H9 (cell line): ENCODE data around the gene ARHGAP15. TPM values are rescaled to one million over a fixed set of nuclear protein-coding genes. Genes with fewer than 3 reads are reported as not detected.

Experiments
- DNase-seq: peaks from one replicate; pipeline ENCODE4 v3.0.0-alpha.2; 2017
- H2AFZ ChIP-seq: one replicate; pipeline ENCODE4 v1.6.1; 2013; ENCODE audit warnings: mild to moderate bottlenecking, low read length, control low read depth, moderate library complexity
- H2AK5ac ChIP-seq: 2 replicates; pipeline ENCODE4 v1.6.1; 2013; ENCODE audit warnings: low read length, control low read depth, mixed read lengths; ENCODE audit not compliant: insufficient read length
- H2BK120ac ChIP-seq: one replicate; pipeline ENCODE4 v1.6.1; 2013; ENCODE audit warnings: low read depth, mild to moderate bottlenecking, low read length, control low read depth, inconsistent platforms; ENCODE audit not compliant: poor library complexity, severe bottlenecking
- H2BK12ac ChIP-seq: 2 replicates; pipeline ENCODE4 v1.6.1; 2013; ENCODE audit warnings: low read length, control low read depth, mixed read lengths, low read depth; ENCODE audit not compliant: insufficient read length
- H2BK15ac ChIP-seq: 2 replicates; pipeline ENCODE4 v1.6.1; 2013; ENCODE audit warnings: low read depth, low read length, control low read depth
- H2BK20ac ChIP-seq: one replicate; pipeline ENCODE4 v1.6.1; 2013; ENCODE audit warnings: low read depth, mild to moderate bottlenecking, low read length, control low read depth, inconsistent platforms; ENCODE audit not compliant: poor library complexity, severe bottlenecking
- H2BK5ac ChIP-seq: 2 replicates; pipeline ENCODE4 v1.6.1; 2013; ENCODE audit warnings: low read length, control low read depth, mixed read lengths; ENCODE audit not compliant: insufficient read length
- H3K14ac ChIP-seq: 2 replicates; pipeline ENCODE4 v1.6.1; 2013; ENCODE audit warnings: low read length, control low read depth; ENCODE audit not compliant: insufficient read depth
- H3K18ac ChIP-seq: 2 replicates; pipeline ENCODE4 v1.6.1; 2013; ENCODE audit warnings: low read depth, mild to moderate bottlenecking, mixed read lengths, low read length, control low read depth; ENCODE audit not compliant: insufficient read length
- H3K23ac ChIP-seq: 2 replicates; pipeline ENCODE4 v1.6.1; 2013; ENCODE audit warnings: low read length, control low read depth, mixed read lengths, low read depth; ENCODE audit not compliant: insufficient read length
- H3K23me2 ChIP-seq: 2 replicates; pipeline ENCODE4 v1.6.1; 2013; ENCODE audit warnings: low read depth, mild to moderate bottlenecking, mixed read lengths, low read length, control low read depth; ENCODE audit not compliant: insufficient read length, poor library complexity, severe bottlenecking
- H3K27ac ChIP-seq: 2 replicates; pipeline ENCODE4 v1.5.1; 2013; ENCODE audit warnings: low read length, control low read depth, mixed read lengths, low read depth; ENCODE audit not compliant: insufficient read length
- H3K27me3 ChIP-seq: 2 replicates; pipeline ENCODE4 v1.6.1; 2013; ENCODE audit warnings: low read length, control low read depth, inconsistent platforms; ENCODE audit not compliant: insufficient read depth
- H3K4ac ChIP-seq: 2 replicates; pipeline ENCODE4 v1.6.1; 2013; ENCODE audit warnings: low read depth, mild to moderate bottlenecking, control low read depth, inconsistent platforms, low read length, moderate library complexity
- H3K4me1 ChIP-seq: 2 replicates; pipeline ENCODE4 v1.6.1; 2013; ENCODE audit warnings: low read length, control low read depth, inconsistent platforms; ENCODE audit not compliant: insufficient read depth
- H3K4me2 ChIP-seq: 2 replicates; pipeline ENCODE4 v1.6.1; 2013; ENCODE audit warnings: low read length, control low read depth, mixed read lengths; ENCODE audit not compliant: insufficient read length, insufficient read depth
- H3K56ac ChIP-seq: 2 replicates; pipeline ENCODE4 v1.6.1; 2013; ENCODE audit warnings: low read depth, mild to moderate bottlenecking, mixed read lengths, low read length, control low read depth; ENCODE audit not compliant: insufficient read length
- H3K79me1 ChIP-seq: 2 replicates; pipeline ENCODE4 v1.6.1; 2013; ENCODE audit warnings: low read depth, mild to moderate bottlenecking, moderate library complexity, low read length, control low read depth, inconsistent platforms; ENCODE audit not compliant: insufficient read depth, poor library complexity, severe bottlenecking
- H3K79me2 ChIP-seq: 2 replicates; pipeline ENCODE4 v1.6.1; 2013; ENCODE audit warnings: low read length, control low read depth, inconsistent platforms; ENCODE audit not compliant: insufficient read depth
- H3K9ac ChIP-seq: 2 replicates; pipeline ENCODE4 v1.6.1; 2013; ENCODE audit warnings: low read length, control low read depth, mixed read lengths; ENCODE audit not compliant: insufficient read length; ENCODE audit errors: extremely low read depth
- H3K9me3 ChIP-seq: one replicate; pipeline ENCODE4 v1.6.1; 2013; ENCODE audit warnings: low read depth, low read length, inconsistent platforms; ENCODE audit not compliant: control insufficient read depth
- H3T11ph ChIP-seq: one replicate; pipeline ENCODE4 v1.6.1; 2013; ENCODE audit warnings: mild to moderate bottlenecking, low read length, control low read depth, inconsistent platforms
- H4K20me1 ChIP-seq: one replicate; pipeline ENCODE4 v1.6.1; 2013; ENCODE audit not compliant: control insufficient read depth, insufficient read length, insufficient read depth
- H4K5ac ChIP-seq: 2 replicates; pipeline ENCODE4 v1.6.1; 2013; ENCODE audit warnings: low read depth, mild to moderate bottlenecking, mixed read lengths, low read length, control low read depth; ENCODE audit not compliant: insufficient read length
- H4K8ac ChIP-seq: replicated peaks from 2 replicates; pipeline ENCODE4 v1.6.1; 2013; ENCODE audit warnings: low read length, control low read depth, mixed read lengths, low read depth; ENCODE audit not compliant: insufficient read length
- H4K91ac ChIP-seq: 2 replicates; pipeline ENCODE4 v1.6.1; 2013; ENCODE audit warnings: low read depth, mild to moderate bottlenecking, moderate library complexity, mixed read lengths, low read length, control low read depth; ENCODE audit not compliant: insufficient read length
- H3K27ac Mint-ChIP-seq, 3 experiments: 2 replicates in 2 of 3; 3 replicates in 1 of 3; pipeline ENCODE4 v1.8.0; 2020 to 2021; ENCODE audit warnings: mixed read lengths in 3 of 3, mild to moderate bottlenecking in 1 of 3, moderate library complexity in 1 of 3
- H3K27me3 Mint-ChIP-seq: 2 replicates; pipeline ENCODE4 v1.8.0; 2021; ENCODE audit warnings: low read depth, mild to moderate bottlenecking, moderate library complexity, mixed read lengths
- H3K36me3 Mint-ChIP-seq, 3 experiments: 2 replicates in 2 of 3; 3 replicates in 1 of 3; pipeline ENCODE4 v1.8.0; 2020 to 2021; ENCODE audit warnings: low read depth in 3 of 3, mixed read lengths in 3 of 3; ENCODE audit not compliant: insufficient read depth in 1 of 3
- H3K4me1 Mint-ChIP-seq, 2 experiments: 2 replicates each; pipeline ENCODE4 v1.8.0; 2020; ENCODE audit warnings: mixed read lengths in 2 of 2
- H3K4me3 Mint-ChIP-seq, 2 experiments: 2 replicates in 1 of 2; 3 replicates in 1 of 2; pipeline ENCODE4 v1.8.0; 2020 to 2021; ENCODE audit warnings: mild to moderate bottlenecking in 2 of 2, mixed read lengths in 2 of 2, moderate library complexity in 1 of 2
- H3K9me3 Mint-ChIP-seq, 2 experiments: 2 replicates in 1 of 2; 3 replicates in 1 of 2; pipeline ENCODE4 v1.8.0; 2020; ENCODE audit warnings: mild to moderate bottlenecking in 2 of 2, mixed read lengths in 2 of 2, moderate library complexity in 1 of 2
- WGBS: extraction: QIAGEN DNeasy Blood & Tissue Kit; methylation state at CpG from one replicate; pipeline ENCODE4 v1.1.7; 2013; ENCODE audit warnings: missing lambda C conversion rate, low lambda C conversion rate, mixed read lengths; ENCODE audit not compliant: insufficient read length; ENCODE audit errors: extremely low coverage; 5-methylcytosine and 5-hydroxymethylcytosine counted together
- total RNA-seq: library from RNA; stranded (reverse); gene quantifications from 2 replicates; pipeline ENCODE4 v1.2.1, GENCODE V29; 2021
- TF ChIP-seq, protein P1 (sequence below): fragments of 200-600 bp; sonication (generic); conservative IDR thresholded peaks from 3 replicates; pipeline ENCODE4 v1.8.0; 2021; ENCODE audit warnings: antibody characterized with exemption, mild to moderate bottlenecking

The ARHGAP15 gene
- total RNA-seq, 1 experiment from 2014 or later, result not detected

DNA sequence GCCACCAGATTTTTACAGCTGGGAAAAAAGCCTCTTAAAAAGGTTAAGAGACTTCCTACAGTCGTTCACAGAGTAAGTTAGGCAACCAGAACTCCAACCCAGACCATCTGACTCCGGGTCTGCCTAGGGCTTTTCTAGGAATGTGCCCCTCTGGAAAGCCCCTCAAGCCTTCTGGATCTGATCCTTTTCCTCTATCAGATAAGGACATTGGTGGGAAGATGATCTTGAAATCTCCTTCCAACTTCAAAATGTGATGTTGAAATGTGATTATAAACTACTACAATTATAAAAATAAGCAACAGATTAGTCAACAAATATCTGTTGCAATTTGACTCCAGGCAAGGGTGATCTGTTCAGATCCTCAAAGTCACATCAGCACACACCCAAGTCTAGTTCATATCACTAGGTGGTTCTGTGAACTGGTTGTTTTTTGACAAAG lies 270.4 kb downstream of the ARHGAP15 start:
- no CpG with 5 or more reads among the region's 2 CpGs for WGBS

More for the DNA sequence above, 270.4 kb downstream of the ARHGAP15 start:
- no peak for DNase-seq
- peaks cover 3 to 5% of the 10 kb centered on the region in 2 experiments; a peak in 3 of 4 replicates for H3K4me1 Mint-ChIP-seq
- no peaks in the 10 kb centered on the region for H3K79me2 ChIP-seq
- no peak overlapping the region for H4K8ac ChIP-seq
- H3K18ac ChIP-seq, result no peak overlapping the region
- H3K27me3 Mint-ChIP-seq, result no peaks in the 10 kb centered on the region
- H3K14ac ChIP-seq, result no peak overlapping the region
- no peak overlapping the region for H3K27ac ChIP-seq
- H3K4me3 Mint-ChIP-seq, result no peak overlapping the region
- H3T11ph ChIP-seq, result no peak overlapping the region
- no peaks in the 10 kb centered on the region for H3K27me3 ChIP-seq
- no peaks in the 10 kb centered on the region for H3K79me1 ChIP-seq
- no peak overlapping the region for H3K23ac ChIP-seq
- no peak overlapping the region for H4K5ac ChIP-seq
- no peaks in the 10 kb centered on the region; the same call in 1 of the 2 replicates for H3K4me1 ChIP-seq
- H2BK120ac ChIP-seq, result no peak overlapping the region
- no peak overlapping the region for H4K91ac ChIP-seq
- no peak overlapping the region for H2BK5ac ChIP-seq
- H3K9me3 ChIP-seq, result no peaks in the 10 kb centered on the region
- no peak overlapping the region for H3K4ac ChIP-seq
- no peak overlapping the region for H2BK12ac ChIP-seq
- H3K9me3 Mint-ChIP-seq, result no peaks in the 10 kb centered on the region
- H4K20me1 ChIP-seq, result no peaks in the 10 kb centered on the region
- H2BK15ac ChIP-seq, result no peak overlapping the region
- no peaks in the 10 kb centered on the region for H3K23me2 ChIP-seq
- no peaks in the 10 kb centered on the region for H3K36me3 Mint-ChIP-seq
- TF ChIP-seq, protein P1, sequence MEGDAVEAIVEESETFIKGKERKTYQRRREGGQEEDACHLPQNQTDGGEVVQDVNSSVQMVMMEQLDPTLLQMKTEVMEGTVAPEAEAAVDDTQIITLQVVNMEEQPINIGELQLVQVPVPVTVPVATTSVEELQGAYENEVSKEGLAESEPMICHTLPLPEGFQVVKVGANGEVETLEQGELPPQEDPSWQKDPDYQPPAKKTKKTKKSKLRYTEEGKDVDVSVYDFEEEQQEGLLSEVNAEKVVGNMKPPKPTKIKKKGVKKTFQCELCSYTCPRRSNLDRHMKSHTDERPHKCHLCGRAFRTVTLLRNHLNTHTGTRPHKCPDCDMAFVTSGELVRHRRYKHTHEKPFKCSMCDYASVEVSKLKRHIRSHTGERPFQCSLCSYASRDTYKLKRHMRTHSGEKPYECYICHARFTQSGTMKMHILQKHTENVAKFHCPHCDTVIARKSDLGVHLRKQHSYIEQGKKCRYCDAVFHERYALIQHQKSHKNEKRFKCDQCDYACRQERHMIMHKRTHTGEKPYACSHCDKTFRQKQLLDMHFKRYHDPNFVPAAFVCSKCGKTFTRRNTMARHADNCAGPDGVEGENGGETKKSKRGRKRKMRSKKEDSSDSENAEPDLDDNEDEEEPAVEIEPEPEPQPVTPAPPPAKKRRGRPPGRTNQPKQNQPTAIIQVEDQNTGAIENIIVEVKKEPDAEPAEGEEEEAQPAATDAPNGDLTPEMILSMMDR, result no peak
- H2AK5ac ChIP-seq, result no peak overlapping the region
- H2AFZ ChIP-seq, result no peak overlapping the region
- H3K9ac ChIP-seq, result no peak overlapping the region
- no peak overlapping the region for H3K56ac ChIP-seq
- no peak overlapping the region for H3K4me2 ChIP-seq
- no peak overlapping the region for H3K27ac Mint-ChIP-seq
- no peak overlapping the region for H2BK20ac ChIP-seq
